Suprapubic skin (tissue), 3 donors: ENCODE measurements around the gene MTR.

Source experiments
- CTCF ChIP-seq, 2 donors: fragments of 200-600 bp in 1 of 2; fragments of 450-650 bp in 1 of 2; sonication (generic) in 1 of 2; IDR thresholded peaks; one replicate each; pipeline ENCODE4 v1.5.1; 2016 to 2019; ENCODE audit warnings: antibody characterized with exemption in 2 of 2, mild to moderate bottlenecking in 1 of 2, moderate library complexity in 1 of 2
- POLR2A ChIP-seq, 2 donors: fragments of 450-650 bp; IDR thresholded peaks; one replicate each; pipeline ENCODE4 v1.6.1; 2017; ENCODE audit warnings: antibody characterized with exemption in 2 of 2, mild to moderate bottlenecking in 2 of 2, moderate library complexity in 2 of 2

DNA sequence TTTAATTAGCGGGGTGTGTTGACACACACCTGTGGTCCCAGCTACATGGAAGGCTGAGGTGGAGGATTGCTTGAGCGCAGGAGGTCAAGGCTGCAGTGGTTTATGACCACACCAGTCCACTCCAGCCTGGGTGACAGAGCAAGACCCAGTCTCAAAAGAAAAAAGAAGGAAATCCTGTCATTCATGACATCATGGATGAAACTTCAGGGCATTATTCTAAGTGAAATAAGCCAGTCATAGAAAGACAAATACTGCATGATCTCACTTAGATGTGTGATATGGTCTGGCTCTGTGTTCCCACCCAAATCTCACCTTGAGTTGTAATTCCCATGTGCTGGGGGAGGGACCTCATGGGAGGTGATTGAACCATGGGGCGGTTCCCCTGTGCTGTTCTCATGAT is 126.5 kb downstream of the MTR start:
- TF ChIP-seq CTCF (IDR thresholded peaks at IDR 0.05) (no peak), POLR2A (IDR thresholded peaks at IDR 0.05) (no peak)
